T-cell (primary cell): Measurements from ENCODE around the gene TACR1. TPM values are rescaled to one million over a fixed set of nuclear protein-coding genes. Genes with fewer than 3 reads are reported as not detected.

ENCODE experiments used
- ATAC-seq, 4 experiments: fragments of 200-7000 bp in 3 of 4; fragments of 150-1000 bp in 1 of 4; cut with Tn5 transposase; replicated peaks in 1 of 4; 1 replicate in 3 of 4; 2 replicates in 1 of 4; pipeline ENCODE4 v1.10.0; 2021; ENCODE audit warnings: moderate library complexity in 3 of 4, mild to moderate bottlenecking in 2 of 4, moderate number of reproducible peaks in 1 of 4
- CTCF ChIA-PET, 2 donors: fragments of 300-600 bp; sonication (Branson Sonifier 250); formaldehyde crosslinking; loops; one replicate each; lab custom pipeline; 2022; ENCODE audit warnings: antibody characterized with exemption in 2 of 2; lab: Charles Lee
- POLR2A ChIA-PET, 2 donors: fragments of 300-600 bp; sonication (Branson Sonifier 250); formaldehyde crosslinking; loops; one replicate each; lab custom pipeline; 2022; ENCODE audit warnings: antibody characterized with exemption in 2 of 2; lab: Charles Lee
- DNase-seq, 35 experiments: peaks; one replicate each; pipeline versions ENCODE4 v3.0.0 to v3.0.0-alpha.2; 2013 to 2023
- H3K27ac ChIP-seq: one replicate; pipeline ENCODE4 v1.5.1; 2013; ENCODE audit warnings: low read length
- H3K27me3 ChIP-seq, 2 experiments: replicated peaks in 1 of 2; 1 replicate in 1 of 2; 2 replicates in 1 of 2; pipeline versions ENCODE4 v1.6.1 to v1.7.0; 2013; ENCODE audit warnings: low read length in 1 of 2, mixed read lengths in 1 of 2; ENCODE audit not compliant: control insufficient read depth in 2 of 2, insufficient read depth in 2 of 2; ENCODE audit errors: extremely low read depth in 1 of 2
- H3K36me3 ChIP-seq, 2 donors: 1 replicate in 1 of 2; 2 replicates in 1 of 2; pipeline versions ENCODE4 v1.6.1 to v1.7.0; 2013; ENCODE audit warnings: low read length in 1 of 2; ENCODE audit not compliant: control insufficient read depth in 2 of 2, insufficient read depth in 1 of 2; ENCODE audit errors: extremely low read depth in 1 of 2
- H3K4me1 ChIP-seq, 2 experiments: 1 replicate in 1 of 2; 2 replicates in 1 of 2; pipeline versions ENCODE4 v1.6.1 to v1.7.0; 2013; ENCODE audit warnings: low read length in 2 of 2, mixed read lengths in 1 of 2; ENCODE audit not compliant: insufficient read depth in 2 of 2, control insufficient read depth in 1 of 2; ENCODE audit errors: extremely low read depth in 1 of 2
- H3K4me3 ChIP-seq, 2 donors: 1 replicate in 1 of 2; 2 replicates in 1 of 2; pipeline versions ENCODE4 v1.5.1 to v1.7.0; 2013; ENCODE audit warnings: mild to moderate bottlenecking in 2 of 2, low read length in 1 of 2, moderate library complexity in 1 of 2; ENCODE audit not compliant: control insufficient read depth in 1 of 2; ENCODE audit errors: extremely low read depth in 1 of 2
- H3K9me3 ChIP-seq: 2 replicates; pipeline ENCODE4 v1.7.0; 2013
- H3K27ac Mint-ChIP-seq, 2 donors: one replicate each; pipeline ENCODE4 v1.8.0; 2020 to 2021; ENCODE audit warnings: mild to moderate bottlenecking in 2 of 2, mixed read lengths in 2 of 2
- H3K27me3 Mint-ChIP-seq, 2 donors: one replicate each; pipeline ENCODE4 v1.8.0; 2021 to 2022; ENCODE audit warnings: mixed read lengths in 2 of 2
- H3K36me3 Mint-ChIP-seq: one replicate; pipeline ENCODE4 v1.8.0; 2021; ENCODE audit warnings: mixed read lengths
- H3K4me1 Mint-ChIP-seq, 3 donors: one replicate each; pipeline ENCODE4 v1.8.0; 2020 to 2022; ENCODE audit warnings: mixed read lengths in 3 of 3, mild to moderate bottlenecking in 1 of 3
- H3K4me3 Mint-ChIP-seq, 3 donors: one replicate each; pipeline ENCODE4 v1.8.0; 2020 to 2022; ENCODE audit warnings: mild to moderate bottlenecking in 3 of 3, mixed read lengths in 3 of 3, moderate library complexity in 3 of 3
- H3K9me3 Mint-ChIP-seq, 3 donors: one replicate each; pipeline ENCODE4 v1.8.0; 2020 to 2022; ENCODE audit warnings: mixed read lengths in 3 of 3
- WGBS: methylation state at CpG from one replicate; pipeline ENCODE4 v1.1.5; 2013; ENCODE audit warnings: missing lambda C conversion rate; ENCODE audit not compliant: insufficient coverage; 5-methylcytosine and 5-hydroxymethylcytosine counted together
- total RNA-seq, 35 experiments: library from RNA in 6 of 35; stranded (reverse) in 6 of 35; fragments of 120-200 nt in 1 of 35; gene quantifications; one replicate each; pipeline versions ENCODE4 v1.2.1 to v1.2.4 and lab custom pipeline; 2013 to 2026

The TACR1 gene
- total RNA-seq, 5 donors from 2014 or later (not counting 1 experiment from before 2014, with no cell fraction given): not detected

- Mint-ChIP-seq H3K27me3 (peaks cover 2 to 3% of the 10 kb centered on the region in 2 donors), H3K36me3 (peaks cover 13% of the 10 kb centered on the region), H3K4me1 (no peaks in the 10 kb centered on the region), H3K9me3 (peaks cover 4 to 5% (median 4%) of the 10 kb centered on the region in 3 donors), H3K4me3 (no peak overlapping the region), H3K27ac (no peak overlapping the region)
- no peak overlapping the region for H3K4me3 ChIP-seq
- no peaks in the 10 kb centered on the region for H3K27me3 ChIP-seq
- no peaks in the 10 kb centered on the region for H3K4me1 ChIP-seq
- no CpG with 5 or more reads among the region's 1 CpG for WGBS
- ATAC-seq (no peak), DNase-seq (no peak)
- POLR2A ChIA-PET: no interaction called here
- H3K27ac ChIP-seq: no peak overlapping the region
- CTCF ChIA-PET: no interaction called here
- no peaks in the 10 kb centered on the region for H3K36me3 ChIP-seq
- no peaks in the 10 kb centered on the region for H3K9me3 ChIP-seq
Observed at GRCh38 chr2:75100801-75101151, 98.5 kb downstream of the TACR1 start.

- peaks cover 13% of the 10 kb centered on the region for H3K36me3 Mint-ChIP-seq
- no peaks in the 10 kb centered on the region for H3K4me1 Mint-ChIP-seq
- H3K27me3 ChIP-seq: no peaks in the 10 kb centered on the region
- no peak overlapping the region for H3K4me3 Mint-ChIP-seq
- peaks cover 4 to 5% (median 4%) of the 10 kb centered on the region in 3 donors for H3K9me3 Mint-ChIP-seq
- no CpG with 5 or more reads among the region's 3 CpGs for WGBS
- CTCF ChIA-PET: no interaction called here
- H3K36me3 ChIP-seq: no peaks in the 10 kb centered on the region
- no peak for DNase-seq
- H3K9me3 ChIP-seq: no peaks in the 10 kb centered on the region
- POLR2A ChIA-PET: no interaction called here
- H3K27ac Mint-ChIP-seq: no peak overlapping the region
- no peak for ATAC-seq
- H3K4me3 ChIP-seq: no peak overlapping the region
- H3K27ac ChIP-seq: no peak overlapping the region
- H3K4me1 ChIP-seq: no peaks in the 10 kb centered on the region
- H3K27me3 Mint-ChIP-seq: peaks cover 2 to 3% of the 10 kb centered on the region in 2 donors
Observed at GRCh38 chr2:75100011-75100800, 99.1 kb downstream of the TACR1 start.

- Mint-ChIP-seq H3K27me3 (peaks cover 2 to 3% of the 10 kb centered on the region in 2 donors), H3K4me3 (no peak overlapping the region), H3K27ac (no peak overlapping the region), H3K36me3 (peaks cover 13% of the 10 kb centered on the region), H3K9me3 (peaks cover 4 to 5% (median 4%) of the 10 kb centered on the region in 3 donors), H3K4me1 (no peaks in the 10 kb centered on the region)
- Histone ChIP-seq H3K4me3 (no peak overlapping the region), H3K4me1 (no peaks in the 10 kb centered on the region), H3K36me3 (no peaks in the 10 kb centered on the region), H3K27me3 (no peaks in the 10 kb centered on the region), H3K27ac (no peak overlapping the region), H3K9me3 (no peaks in the 10 kb centered on the region)
- ATAC-seq (no peak), DNase-seq (no peak)
- CTCF ChIA-PET: no interaction called here
- POLR2A ChIA-PET: no interaction called here
- 55% methylated on average over 2 of the region's 4 CpGs for WGBS
Observed at GRCh38 chr2:75099521-75099922, 99.8 kb downstream of the TACR1 start.

- DNase-seq: no peak
- no peaks in the 10 kb centered on the region for H3K27me3 ChIP-seq
- H3K9me3 ChIP-seq: no peaks in the 10 kb centered on the region
- no peaks in the 10 kb centered on the region for H3K36me3 ChIP-seq
- peaks cover 13% of the 10 kb centered on the region for H3K36me3 Mint-ChIP-seq
- POLR2A ChIA-PET: no interaction called here
- H3K27ac ChIP-seq: no peak overlapping the region
- peaks cover 2 to 3% of the 10 kb centered on the region in 2 donors for H3K27me3 Mint-ChIP-seq
- H3K4me1 Mint-ChIP-seq: no peaks in the 10 kb centered on the region
- peaks cover 4 to 5% (median 4%) of the 10 kb centered on the region in 3 donors for H3K9me3 Mint-ChIP-seq
- no peak for ATAC-seq
- CTCF ChIA-PET: no interaction called here
- 38% methylated on average over 2 of the region's 2 CpGs for WGBS
- no peak overlapping the region for H3K4me3 Mint-ChIP-seq
- no peaks in the 10 kb centered on the region for H3K4me1 ChIP-seq
- no peak overlapping the region for H3K4me3 ChIP-seq
- H3K27ac Mint-ChIP-seq: no peak overlapping the region
Observed at GRCh38 chr2:75098856-75099255, 100.5 kb downstream of the TACR1 start.

- H3K27ac ChIP-seq: no peak overlapping the region
- no CpG with 5 or more reads among the region's 1 CpG for WGBS
- Mint-ChIP-seq H3K4me1 (no peaks in the 10 kb centered on the region), H3K27ac (no peak overlapping the region), H3K9me3 (peaks cover 0 to 5% (median 4%) of the 10 kb centered on the region in 3 donors), H3K4me3 (no peak overlapping the region), H3K27me3 (peaks cover 2 to 3% of the 10 kb centered on the region in 2 donors), H3K36me3 (peaks cover 13% of the 10 kb centered on the region)
- H3K36me3 ChIP-seq: no peaks in the 10 kb centered on the region
- H3K4me1 ChIP-seq: no peaks in the 10 kb centered on the region
- no peaks in the 10 kb centered on the region for H3K9me3 ChIP-seq
- H3K4me3 ChIP-seq: no peak overlapping the region
- no peak for DNase-seq
- ChIA-PET CTCF (no interaction called here), POLR2A (no interaction called here)
- H3K27me3 ChIP-seq: no peaks in the 10 kb centered on the region
- no peak for ATAC-seq
Observed at GRCh38 chr2:75097831-75098230, 101.5 kb downstream of the TACR1 start.

GRCh38 chr2:75094405-75094804 lies 104.9 kb downstream of the TACR1 start:
- Histone ChIP-seq H3K4me3 (no peak overlapping the region), H3K4me1 (no peaks in the 10 kb centered on the region), H3K36me3 (no peaks in the 10 kb centered on the region), H3K27me3 (no peaks in the 10 kb centered on the region), H3K9me3 (no peaks in the 10 kb centered on the region), H3K27ac (no peak overlapping the region)
- Mint-ChIP-seq H3K36me3 (peaks cover 7% of the 10 kb centered on the region), H3K27me3 (peaks cover 0 to 3% of the 10 kb centered on the region in 2 donors), H3K27ac (no peak overlapping the region), H3K4me3 (no peak overlapping the region), H3K9me3 (no peaks in the 10 kb centered on the region), H3K4me1 (no peaks in the 10 kb centered on the region)
- ChIA-PET CTCF (no interaction called here), POLR2A (no interaction called here)
- DNase-seq (no peak), ATAC-seq (no peak)
- no CpG with 5 or more reads among the region's 1 CpG for WGBS
